ENCODE measurements around the gene CSF1R.

The CSF1R gene

DNA sequence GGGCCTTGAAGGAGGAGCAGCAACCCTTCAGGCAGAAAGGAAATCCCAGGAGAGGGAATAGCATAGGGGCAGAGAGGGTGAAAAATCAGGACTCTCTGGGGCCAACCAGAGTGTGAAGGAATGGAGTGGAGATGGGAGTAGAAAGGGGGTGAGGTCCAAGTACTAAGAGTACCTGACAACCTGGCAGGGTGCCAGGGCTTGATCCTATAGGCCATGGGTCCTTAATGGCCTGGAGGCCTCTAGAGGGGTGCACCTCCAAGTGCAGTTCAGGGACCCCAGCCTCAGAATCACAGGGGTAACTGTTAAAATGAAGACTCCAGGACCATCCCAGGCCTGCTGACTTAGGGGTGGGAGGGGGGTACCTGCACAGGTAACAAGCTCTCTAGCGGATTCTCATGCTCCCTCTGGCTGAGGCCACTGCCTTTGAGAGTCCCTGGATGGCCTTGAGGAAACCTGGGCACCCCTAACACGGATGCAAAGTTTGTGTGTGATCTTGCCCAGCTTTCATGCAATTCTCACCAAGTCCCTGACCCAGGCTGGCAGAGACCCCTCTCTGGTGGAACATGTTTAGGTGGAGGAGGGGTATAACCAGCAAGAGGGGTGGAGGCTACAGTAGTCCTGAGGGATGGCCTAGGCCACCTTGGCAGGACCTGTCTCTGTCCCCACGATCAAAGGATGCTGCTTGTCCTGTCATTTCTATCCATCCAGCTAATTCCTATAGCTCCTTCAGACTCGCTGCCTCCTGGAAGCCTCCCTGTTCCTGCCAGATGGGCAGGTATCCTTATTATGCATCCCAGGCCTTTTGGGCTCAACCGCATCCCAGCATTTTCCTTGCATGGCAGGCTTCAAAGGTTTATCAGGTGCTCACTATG lies 17.6 kb upstream of the CSF1R start:
- no peak for TF ChIP-seq ZNF23 (tag by site-specific recombination; IDR thresholded peaks at IDR 0.05; ENCODE audit: borderline replicate concordance)
- no peak for TF ChIP-seq ZNF155 (tag by site-specific recombination; IDR thresholded peaks at IDR 0.05)
- no peak for TF ChIP-seq ZNF148 (tag by site-specific recombination; IDR thresholded peaks at IDR 0.05; ENCODE audit: borderline replicate concordance)
- TF ChIP-seq IKZF3 (tag by site-specific recombination; IDR thresholded peaks at IDR 0.05), result no peak
- TF ChIP-seq ZNF138 (tag by site-specific recombination; IDR thresholded peaks at IDR 0.05; ENCODE audit: borderline replicate concordance), result no peak
- no peak for TF ChIP-seq ZNF174 (tag by site-specific recombination; IDR thresholded peaks at IDR 0.05)
- no peak for TF ChIP-seq ZSCAN18 (tag by site-specific recombination; IDR thresholded peaks at IDR 0.05)
- TF ChIP-seq ZNF26 (tag by site-specific recombination; IDR thresholded peaks at IDR 0.05), result no peak
- no peak for TF ChIP-seq ZBTB10 (tag by site-specific recombination; IDR thresholded peaks at IDR 0.05)
- TF ChIP-seq, protein P1, sequence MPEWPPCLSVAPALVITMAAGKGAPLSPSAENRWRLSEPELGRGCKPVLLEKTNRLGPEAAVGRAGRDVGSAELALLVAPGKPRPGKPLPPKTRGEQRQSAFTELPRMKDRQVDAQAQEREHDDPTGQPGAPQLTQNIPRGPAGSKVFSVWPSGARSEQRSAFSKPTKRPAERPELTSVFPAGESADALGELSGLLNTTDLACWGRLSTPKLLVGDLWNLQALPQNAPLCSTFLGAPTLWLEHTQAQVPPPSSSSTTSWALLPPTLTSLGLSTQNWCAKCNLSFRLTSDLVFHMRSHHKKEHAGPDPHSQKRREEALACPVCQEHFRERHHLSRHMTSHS (tag by site-specific recombination; IDR thresholded peaks at IDR 0.05), result no peak
- TF ChIP-seq ZNF701 (tag by site-specific recombination; IDR thresholded peaks at IDR 0.05), result no peak
- TF ChIP-seq, protein P2, sequence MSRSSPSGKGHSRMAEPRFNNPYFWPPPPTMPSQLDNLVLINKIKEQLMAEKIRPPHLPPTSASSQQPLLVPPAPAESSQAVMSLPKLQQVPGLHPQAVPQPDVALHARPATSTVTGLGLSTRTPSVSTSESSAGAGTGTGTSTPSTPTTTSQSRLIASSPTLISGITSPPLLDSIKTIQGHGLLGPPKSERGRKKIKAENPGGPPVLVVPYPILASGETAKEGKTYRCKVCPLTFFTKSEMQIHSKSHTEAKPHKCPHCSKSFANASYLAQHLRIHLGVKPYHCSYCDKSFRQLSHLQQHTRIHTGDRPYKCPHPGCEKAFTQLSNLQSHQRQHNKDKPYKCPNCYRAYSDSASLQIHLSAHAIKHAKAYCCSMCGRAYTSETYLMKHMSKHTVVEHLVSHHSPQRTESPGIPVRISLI (tag by site-specific recombination; IDR thresholded peaks at IDR 0.05), result no peak
- no peak for TF ChIP-seq ZNF18 (tag by site-specific recombination; IDR thresholded peaks at IDR 0.05)
- TF ChIP-seq ZNF623 (tag by site-specific recombination; IDR thresholded peaks at IDR 0.05), result no peak
- no peak for TF ChIP-seq ZBTB20 (tag by site-specific recombination; IDR thresholded peaks at IDR 0.05)
- TF ChIP-seq, protein P3, sequence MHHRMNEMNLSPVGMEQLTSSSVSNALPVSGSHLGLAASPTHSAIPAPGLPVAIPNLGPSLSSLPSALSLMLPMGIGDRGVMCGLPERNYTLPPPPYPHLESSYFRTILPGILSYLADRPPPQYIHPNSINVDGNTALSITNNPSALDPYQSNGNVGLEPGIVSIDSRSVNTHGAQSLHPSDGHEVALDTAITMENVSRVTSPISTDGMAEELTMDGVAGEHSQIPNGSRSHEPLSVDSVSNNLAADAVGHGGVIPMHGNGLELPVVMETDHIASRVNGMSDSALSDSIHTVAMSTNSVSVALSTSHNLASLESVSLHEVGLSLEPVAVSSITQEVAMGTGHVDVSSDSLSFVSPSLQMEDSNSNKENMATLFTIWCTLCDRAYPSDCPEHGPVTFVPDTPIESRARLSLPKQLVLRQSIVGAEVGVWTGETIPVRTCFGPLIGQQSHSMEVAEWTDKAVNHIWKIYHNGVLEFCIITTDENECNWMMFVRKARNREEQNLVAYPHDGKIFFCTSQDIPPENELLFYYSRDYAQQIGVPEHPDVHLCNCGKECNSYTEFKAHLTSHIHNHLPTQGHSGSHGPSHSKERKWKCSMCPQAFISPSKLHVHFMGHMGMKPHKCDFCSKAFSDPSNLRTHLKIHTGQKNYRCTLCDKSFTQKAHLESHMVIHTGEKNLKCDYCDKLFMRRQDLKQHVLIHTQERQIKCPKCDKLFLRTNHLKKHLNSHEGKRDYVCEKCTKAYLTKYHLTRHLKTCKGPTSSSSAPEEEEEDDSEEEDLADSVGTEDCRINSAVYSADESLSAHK (tag by site-specific recombination; IDR thresholded peaks at IDR 0.05), result no peak
- TF ChIP-seq ZEB2 (tag by site-specific recombination; IDR thresholded peaks at IDR 0.05), result no peak
- CTCF ChIA-PET, result no interaction called here
- no peaks in the 10 kb centered on the region for H3K9me3 ChIP-seq (ENCODE audit: control insufficient read depth, insufficient read depth, low read depth, low read length)
- H3K4me3 ChIP-seq (ENCODE audit: low read depth, low read length), result no peak overlapping the region
- H3K4me1 ChIP-seq (ENCODE audit: control insufficient read depth, insufficient read depth, low read length), result no peaks in the 10 kb centered on the region
- no peak overlapping the region for H3K27ac ChIP-seq (ENCODE audit: extremely low read depth, low read depth, low read length)
- no peaks in the 10 kb centered on the region for H3K36me3 ChIP-seq (ENCODE audit: control insufficient read depth in 2 of 2, insufficient read depth in 1 of 2, low read length in 2 of 2)
- POLR2A ChIA-PET, result no interaction called here

All from HEK293 (cell line).